Effector CD4-positive, alpha-beta T cell (primary cell): ENCODE results near the gene ACTN1.

Experiments used
- DNase-seq: peaks from one replicate; pipeline ENCODE4 v3.0.0-alpha.2; 2020

The ACTN1 gene

GRCh38 chr14:68906439-68906838 is 72.7 kb downstream of the ACTN1 start:
- no peak for DNase-seq

DNA sequence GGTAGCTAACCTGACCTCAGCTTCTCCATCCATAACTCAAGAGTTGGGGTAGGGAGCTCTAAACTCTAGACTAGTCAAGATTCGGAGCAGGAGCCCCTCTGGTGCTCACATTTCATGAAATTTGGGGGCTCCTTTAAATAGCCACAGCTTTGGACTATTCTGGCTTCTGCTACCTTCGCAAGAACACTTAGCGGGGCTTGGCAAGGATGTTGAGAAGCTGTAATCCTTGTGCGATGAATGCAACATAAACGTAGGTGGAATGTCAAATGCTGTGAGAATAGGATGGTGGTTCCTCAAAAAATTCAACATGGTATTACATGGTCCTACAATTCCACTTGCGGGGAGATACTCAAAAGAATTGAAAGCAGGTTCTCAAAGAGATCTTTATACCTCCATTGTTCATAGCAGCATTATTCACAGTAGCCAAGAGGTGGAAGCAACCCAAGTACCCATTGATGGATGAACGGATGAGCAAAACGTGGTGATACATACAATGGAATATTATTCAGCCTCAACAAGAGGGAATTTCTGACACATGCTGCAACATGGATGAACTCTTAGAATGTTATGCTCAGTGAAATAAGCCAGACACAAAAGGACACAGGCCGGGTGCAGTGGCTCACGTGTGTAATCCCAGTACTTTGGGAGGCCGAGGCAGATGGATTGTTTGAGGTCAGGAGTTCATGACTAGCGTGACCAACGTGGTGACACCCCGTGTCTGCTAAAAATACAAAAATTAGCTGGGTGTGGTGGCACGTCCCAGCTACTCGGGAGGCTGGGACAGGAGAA is 73.8 kb downstream of the ACTN1 start:
- DNase-seq: no peak

DNA sequence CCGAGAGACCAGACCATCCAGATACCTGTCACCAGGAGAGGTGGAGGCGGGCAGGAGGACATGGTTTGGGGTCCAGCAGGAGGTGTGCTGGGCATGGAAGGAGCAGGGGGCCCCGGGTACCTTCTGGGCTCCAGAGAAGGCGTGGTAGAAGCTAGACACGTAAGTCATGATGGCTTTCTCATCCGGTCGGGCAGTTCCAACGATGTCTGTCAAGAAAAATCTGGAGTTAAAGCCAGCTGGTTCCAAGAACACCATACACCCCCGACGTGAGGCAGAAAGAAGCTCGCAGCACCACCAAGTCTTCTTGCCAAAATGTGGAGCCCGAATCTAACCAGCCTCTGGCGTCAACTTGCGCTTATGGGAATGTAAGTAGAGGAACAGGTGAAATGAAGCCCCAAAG is 76.7 kb downstream of the ACTN1 start:
- DNase-seq: no peak

- no peak for DNase-seq
Measured at GRCh38 chr14:68899033-68899603, 80.0 kb downstream of the ACTN1 start.

DNA sequence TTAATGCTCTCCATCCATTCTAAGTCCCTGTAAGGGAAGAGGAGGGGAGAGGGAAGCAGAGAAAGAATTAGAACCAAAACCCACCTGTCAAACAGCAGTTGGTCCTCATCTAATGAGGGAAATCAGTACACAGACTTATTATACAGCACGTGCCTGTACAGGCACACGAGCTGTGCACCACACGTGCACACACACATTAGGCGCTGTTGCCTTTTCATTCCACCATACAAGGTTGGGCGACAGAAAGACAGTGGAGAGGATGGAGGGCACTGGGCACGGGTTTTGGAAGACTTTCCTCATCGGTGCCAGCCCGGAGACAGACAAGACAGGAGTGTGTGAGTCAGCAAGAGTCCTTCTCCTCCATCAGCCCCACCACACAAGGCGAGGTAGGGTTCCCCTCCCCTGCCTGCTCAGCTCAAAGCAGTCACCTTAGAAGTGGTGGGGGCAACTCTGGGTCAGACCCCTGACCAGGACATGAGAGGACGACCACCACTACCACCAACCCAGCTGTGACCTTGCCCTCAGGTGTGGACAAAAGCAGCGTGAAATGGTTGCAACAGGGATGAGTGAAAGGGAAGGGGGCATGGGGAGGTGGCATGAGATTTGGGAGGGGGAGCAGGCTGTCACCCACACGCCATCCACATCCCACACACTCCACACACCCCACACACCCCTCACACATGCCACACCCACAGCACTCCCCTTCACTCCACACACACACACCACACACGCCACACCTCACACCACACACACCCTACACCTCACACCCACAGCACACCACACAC is 80.7 kb downstream of the ACTN1 start:
- no peak for DNase-seq

DNA sequence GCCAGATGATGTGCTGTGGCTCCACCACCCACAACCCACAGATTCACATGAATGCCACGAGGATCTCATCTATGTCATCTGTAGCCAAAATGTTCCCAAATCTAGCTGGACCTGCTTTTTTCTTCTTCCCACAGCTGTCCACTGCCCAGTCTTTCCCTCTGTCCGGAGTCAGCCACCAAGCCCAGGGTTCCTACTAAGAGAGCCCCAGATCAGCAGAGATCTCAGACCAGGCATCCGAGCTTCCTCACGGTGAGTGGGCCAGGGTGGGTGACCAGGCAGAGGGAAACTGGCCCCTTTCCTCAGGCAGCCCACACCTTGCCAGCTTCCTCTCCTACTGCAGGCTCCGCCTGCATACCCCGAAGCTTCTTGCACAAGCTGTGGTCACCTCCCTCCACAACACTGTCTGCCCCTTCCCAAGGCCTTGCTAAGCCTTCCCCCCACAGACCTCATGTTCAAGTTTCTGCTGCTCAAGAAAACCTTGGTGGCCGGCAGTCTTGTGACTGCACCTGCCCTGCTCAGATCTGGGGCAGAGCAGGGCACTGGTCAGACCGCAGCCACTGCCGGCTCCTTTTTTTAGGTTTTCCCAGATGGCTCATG is 81.4 kb downstream of the ACTN1 start:
- DNase-seq: no peak

- no peak for DNase-seq
Measured at GRCh38 chr14:68896132-68896531, 83.0 kb downstream of the ACTN1 start.

GRCh38 chr14:68894802-68895703 is 84.0 kb downstream of the ACTN1 start:
- no peak for DNase-seq

DNA sequence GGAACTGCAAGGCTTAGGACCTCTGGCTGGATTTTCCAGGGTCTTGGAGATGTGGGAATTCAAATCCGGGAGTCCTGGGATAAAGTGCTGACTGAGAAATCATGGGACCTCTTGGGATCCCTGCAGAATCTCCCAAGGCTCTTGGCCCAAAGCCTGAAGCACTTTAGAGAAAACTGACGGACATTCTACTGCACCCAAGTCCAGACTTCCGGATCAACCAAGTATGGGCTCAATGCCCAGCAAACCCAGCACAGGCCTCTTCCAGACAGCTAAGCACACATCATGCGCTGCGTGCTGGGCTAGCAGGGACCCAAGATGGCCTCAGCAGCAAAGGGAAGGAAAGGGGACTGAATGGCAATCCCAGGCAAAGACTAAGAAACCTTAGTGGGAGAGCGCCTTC is 85.0 kb downstream of the ACTN1 start:
- DNase-seq: no peak

DNA sequence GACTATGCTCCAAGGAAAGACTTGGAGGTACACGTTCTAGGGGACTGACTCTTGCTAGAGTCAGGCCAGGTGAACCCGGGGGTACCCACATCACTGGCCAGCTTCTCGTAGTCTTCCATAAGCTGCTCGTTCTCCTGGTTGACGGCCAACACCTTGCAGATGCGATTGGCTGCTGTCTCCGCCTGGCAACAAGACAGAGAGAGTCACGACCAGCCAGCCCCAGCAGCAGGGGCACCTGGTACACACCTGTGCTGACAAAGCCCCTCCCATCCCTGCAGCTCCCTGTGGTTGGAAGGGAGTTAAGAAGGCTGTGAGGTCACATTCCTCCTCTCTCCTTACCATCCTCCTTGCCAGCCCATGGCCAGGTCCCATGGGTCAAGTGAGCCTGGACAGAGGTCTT is 85.5 kb downstream of the ACTN1 start:
- no peak for DNase-seq

- no peak for DNase-seq
Measured at GRCh38 chr14:68892961-68893360, 86.1 kb downstream of the ACTN1 start.

GRCh38 chr14:68891851-68892660 is 87.0 kb downstream of the ACTN1 start:
- DNase-seq: no peak

- no peak for DNase-seq
Measured at GRCh38 chr14:68890173-68890931, 88.8 kb downstream of the ACTN1 start.

DNA sequence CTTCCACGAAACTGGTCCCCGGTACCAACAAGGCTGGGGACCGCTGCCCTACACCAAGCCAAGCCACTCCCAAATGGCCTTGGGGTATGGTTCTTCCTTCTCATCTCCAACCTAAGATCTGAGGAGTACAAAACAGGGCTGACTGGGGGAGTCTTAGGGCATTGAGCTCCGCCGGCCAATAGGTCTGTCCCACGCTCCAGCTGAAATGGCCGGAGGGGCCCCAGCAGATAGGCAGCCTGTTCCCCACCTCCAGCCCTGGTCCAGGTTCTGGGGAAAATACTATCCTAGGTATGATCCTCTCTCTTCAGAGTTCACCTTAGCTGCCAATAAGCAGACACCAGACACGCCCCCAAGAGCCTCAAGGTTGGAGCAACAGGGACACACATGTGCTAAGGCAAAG is 90.2 kb downstream of the ACTN1 start:
- no peak for DNase-seq

DNA sequence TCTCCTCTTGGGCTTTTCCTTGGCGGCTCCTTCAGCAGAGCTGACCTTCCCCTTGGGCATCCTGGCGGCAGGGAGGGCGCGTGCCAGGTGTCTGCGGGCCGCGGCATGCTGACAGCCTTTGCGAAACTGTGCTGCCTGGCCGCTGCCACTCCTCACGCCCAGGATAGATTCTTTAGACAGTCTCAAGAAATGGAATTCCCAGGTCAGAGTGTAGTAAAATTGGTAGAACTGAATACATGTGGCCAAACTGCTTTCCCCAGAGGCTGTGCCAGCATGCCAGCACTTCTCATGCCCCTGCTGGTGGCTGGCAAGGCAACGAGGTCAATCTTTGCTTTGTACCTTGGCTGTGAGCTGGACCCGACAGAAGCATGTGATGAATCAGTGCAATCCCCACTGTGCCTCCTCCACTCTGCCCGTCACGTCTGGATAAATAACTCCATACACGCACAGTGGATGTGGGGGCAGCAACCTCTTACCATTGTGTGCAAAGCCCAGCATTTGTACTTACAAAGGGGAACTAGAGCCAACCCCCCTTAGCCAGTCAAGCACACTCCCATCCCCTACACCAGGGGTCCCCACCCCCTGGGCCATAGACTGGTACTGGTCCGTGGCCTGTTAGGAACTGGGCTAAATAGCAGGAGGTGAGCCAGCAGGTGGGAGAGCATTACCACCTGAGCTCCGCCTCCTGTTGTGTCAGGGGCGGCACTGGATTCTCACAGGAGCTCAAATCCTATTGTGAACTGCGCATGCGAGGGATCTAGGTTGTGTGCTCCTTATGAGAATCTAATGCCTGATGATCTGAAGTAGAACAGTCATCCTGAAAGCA is 90.9 kb downstream of the ACTN1 start:
- DNase-seq: no peak

GRCh38 chr14:68886109-68886434 is 93.0 kb downstream of the ACTN1 start:
- DNase-seq: no peak

DNA sequence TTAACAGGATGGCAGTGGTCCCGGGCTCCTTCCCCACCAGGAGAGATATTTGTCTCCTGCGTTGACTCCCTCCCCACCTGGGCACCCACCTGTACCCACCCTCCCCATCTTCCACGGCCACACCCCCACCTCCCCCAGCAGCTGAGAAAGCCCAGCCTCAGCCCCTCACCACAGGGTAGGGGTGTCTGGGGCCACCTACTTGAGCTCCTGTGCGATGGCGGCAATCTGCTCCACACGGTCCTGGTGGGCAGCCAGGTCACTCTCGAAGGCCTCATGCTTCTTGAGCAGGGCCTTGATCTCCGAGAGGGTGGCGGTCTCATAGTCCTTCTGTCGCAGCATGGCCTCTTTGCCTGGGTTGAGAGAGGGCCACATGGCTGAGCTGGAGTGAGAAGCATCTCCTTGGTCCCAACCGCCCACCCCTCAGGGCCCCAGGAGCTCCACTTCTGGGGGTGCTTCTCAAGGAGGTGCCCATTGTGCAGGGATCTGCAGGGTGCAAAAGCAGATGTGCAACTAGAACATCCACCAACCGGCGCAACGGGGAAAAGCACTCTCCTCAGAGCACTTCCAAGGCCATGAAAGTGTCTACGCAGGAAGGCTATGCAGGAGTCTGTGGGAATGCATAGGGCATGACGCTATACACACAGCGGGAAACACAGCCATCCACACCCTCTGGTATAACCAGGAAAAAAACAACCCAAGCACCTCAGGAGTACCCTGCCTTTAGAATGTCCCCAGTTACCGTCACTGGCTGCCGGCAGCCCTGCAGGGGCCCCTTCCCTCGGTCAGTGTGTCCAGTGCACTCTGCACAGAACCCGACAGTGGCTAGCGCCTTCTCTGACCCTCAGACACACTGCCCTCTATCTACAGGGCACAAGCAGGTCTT is 93.6 kb downstream of the ACTN1 start:
- DNase-seq: no peak

- no peak for DNase-seq
Measured at GRCh38 chr14:68884031-68885030, 94.8 kb downstream of the ACTN1 start.
